GM12801 (cell line): ENCODE results near the gene SLC35F2.

Experiments used
- TF ChIP-seq, protein P1 (sequence below): IDR thresholded peaks from one replicate; pipeline ENCODE4 v1.5.1; 2011; ENCODE audit warnings: control low read depth; ENCODE audit not compliant: insufficient read length; ENCODE audit errors: extremely low read depth

Gene SLC35F2

DNA sequence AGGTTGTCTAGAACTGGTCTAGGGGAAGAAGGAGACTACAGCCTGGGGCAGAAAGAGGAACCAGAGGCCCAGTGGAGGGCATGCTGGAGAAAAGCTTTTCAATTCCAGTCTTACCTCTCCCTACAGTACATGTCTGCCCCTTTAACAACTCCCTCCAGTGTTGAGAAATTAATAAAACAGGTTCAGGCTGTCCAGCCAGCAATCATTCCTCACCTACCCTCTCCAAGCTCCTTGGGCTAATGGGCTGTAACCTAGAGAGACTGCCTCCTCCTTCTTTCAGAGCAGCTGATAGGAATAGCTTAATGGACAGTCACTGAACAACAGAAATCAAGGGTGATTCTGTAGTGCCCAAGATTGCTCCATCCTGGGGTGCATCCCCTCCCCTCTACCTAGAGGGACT is 8.8 kb downstream of the SLC35F2 start:
- TF ChIP-seq, protein P1, sequence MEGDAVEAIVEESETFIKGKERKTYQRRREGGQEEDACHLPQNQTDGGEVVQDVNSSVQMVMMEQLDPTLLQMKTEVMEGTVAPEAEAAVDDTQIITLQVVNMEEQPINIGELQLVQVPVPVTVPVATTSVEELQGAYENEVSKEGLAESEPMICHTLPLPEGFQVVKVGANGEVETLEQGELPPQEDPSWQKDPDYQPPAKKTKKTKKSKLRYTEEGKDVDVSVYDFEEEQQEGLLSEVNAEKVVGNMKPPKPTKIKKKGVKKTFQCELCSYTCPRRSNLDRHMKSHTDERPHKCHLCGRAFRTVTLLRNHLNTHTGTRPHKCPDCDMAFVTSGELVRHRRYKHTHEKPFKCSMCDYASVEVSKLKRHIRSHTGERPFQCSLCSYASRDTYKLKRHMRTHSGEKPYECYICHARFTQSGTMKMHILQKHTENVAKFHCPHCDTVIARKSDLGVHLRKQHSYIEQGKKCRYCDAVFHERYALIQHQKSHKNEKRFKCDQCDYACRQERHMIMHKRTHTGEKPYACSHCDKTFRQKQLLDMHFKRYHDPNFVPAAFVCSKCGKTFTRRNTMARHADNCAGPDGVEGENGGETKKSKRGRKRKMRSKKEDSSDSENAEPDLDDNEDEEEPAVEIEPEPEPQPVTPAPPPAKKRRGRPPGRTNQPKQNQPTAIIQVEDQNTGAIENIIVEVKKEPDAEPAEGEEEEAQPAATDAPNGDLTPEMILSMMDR: no peak

DNA sequence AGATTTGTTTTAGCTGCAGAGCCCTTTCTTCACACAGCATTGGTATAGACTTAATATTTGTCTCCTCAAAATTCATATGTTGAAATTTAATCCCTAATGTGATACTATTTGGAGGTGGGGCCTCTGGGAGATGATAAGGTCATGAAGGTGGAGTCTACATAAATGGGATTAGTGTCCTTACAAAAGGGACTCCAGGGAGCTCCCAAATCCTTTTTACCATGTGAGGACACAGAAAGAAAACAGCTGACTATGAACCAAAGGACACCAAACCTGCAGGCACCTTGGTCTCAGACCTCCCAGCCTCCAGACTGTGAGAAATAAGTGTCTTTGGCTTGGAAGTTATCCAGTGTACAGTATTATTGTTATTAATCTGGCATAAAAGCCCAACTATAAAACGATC is 10.2 kb downstream of the SLC35F2 start:
- TF ChIP-seq, protein P1: no peak

DNA sequence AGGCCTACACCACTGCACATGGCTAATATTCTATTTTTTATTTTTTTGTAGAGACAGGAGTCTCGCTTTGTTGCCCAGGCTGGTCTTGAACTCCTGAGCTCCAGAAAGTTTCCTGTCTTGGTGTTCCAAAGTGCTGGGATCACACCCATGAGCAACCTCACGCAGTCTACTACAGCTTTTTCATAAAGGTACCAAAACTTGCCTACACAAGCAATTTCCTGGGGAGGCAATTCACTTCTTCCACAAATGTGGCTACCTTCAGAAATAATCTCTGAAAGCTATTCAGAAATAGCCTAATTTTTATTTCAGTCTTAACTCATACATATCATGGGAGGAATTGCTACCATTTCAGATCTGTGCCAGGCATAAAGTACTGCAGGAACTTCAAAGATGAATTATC is 11.4 kb downstream of the SLC35F2 start:
- TF ChIP-seq, protein P1: no peak

DNA sequence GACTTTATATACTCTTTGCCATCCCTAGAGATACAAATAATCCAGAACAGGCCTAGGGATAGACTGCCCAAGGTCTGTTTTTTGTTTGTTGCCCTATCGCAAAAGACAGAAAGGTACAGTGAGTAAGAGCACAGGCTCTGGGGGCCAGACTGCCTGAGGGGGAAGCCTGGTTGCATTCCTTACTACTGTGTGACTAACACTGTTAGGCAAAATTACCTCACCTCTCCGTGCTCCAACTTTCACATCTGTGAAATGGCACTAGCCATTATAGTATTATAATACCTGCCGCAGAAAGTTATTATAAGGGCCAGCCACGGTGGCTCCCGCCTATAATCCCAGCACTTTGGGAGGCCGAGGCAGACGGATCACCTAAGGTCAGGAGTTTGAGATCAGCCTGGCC is 14.5 kb downstream of the SLC35F2 start:
- TF ChIP-seq, protein P1: no peak

DNA sequence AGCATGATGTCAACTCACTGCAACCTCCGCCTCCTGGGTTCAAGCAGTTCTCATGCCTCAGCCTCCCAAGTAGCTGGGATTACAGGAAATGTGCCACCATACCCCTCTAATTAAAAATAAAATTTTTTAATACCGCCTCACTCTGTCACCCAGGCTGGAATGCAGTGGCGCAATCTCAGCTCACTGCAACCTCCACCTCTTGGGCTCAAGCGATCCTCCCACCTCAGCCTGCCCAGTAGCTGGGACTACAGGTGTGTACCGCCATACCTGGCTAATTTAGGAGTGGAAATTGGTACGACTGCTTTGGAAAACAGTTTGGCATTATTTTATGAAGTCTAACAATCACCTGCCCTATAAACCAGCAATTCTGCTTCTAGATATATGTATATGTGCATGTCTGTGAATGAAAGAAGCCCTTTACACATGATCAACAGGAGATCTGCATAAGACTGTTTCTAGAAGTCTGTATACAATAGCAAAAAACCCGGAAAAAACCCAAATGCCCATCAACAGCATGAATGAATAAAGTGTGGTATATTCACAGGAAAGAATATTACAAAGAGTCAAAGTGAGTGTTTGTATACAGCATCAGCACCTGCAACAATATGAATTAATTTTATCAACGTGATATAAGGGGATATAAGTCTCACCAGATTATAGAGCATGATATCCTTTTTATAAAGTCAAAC is 16.0 kb downstream of the SLC35F2 start:
- TF ChIP-seq, protein P1: no peak

DNA sequence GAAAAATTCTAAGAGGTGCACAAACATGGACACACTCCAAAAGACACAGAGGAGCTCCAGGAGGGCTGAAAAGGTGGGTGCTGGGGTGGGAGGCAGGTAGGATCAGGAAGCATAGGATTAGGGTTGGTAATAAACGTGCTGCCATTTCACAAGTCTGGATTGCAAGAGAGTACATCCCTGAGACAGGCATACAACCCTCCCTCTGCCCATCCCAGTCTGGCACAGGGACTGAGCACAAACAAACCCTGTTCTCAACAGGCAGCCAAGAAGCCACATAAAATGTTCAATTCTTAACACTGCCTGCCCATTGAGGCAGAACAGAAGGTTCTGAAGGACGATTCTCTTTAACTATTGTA is 18.5 kb downstream of the SLC35F2 start:
- TF ChIP-seq, protein P1: no peak

DNA sequence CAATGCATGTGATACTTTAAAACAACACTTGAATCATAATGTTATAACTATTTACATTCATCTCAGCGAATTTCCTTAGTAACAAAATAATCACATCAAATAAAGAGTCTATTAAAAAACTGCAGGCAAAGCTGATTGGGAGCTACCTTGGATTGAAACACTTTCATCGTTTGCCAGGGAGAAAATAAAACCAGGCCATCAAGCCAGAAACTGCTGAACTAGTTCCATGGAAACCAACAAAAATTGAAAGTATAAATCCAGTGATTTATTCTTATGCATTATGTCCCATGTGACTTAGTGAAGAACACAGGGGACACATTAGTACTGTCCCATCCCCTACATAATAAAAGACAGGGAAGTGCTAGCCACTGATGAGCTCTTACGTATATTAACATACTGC is 21.7 kb downstream of the SLC35F2 start:
- TF ChIP-seq, protein P1: no peak

DNA sequence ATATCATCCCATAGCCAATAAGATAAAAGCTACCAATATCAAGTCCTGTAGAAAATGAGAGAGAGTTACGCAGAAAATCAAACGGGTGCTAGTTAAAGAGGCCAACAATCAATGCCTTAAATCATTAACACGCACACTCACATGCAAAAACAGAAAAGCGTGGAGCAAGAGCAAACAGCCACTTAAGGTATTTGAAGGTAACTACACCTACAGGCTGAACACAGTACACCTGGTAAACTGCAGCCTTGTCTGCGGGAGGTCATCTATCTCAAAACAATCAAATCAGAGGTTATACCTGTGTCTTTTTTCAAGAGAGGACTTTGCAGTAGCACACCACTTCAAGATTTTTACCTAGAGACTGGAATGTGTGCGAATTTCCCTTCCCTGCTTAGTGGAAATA is 23.6 kb downstream of the SLC35F2 start:
- TF ChIP-seq, protein P1: no peak
